Activated T-cell treated with anti-CD3 and anti-CD28 coated beads for 1 hour (primary cell): ENCODE measurements around the gene GEMIN2.
A peak's percentile ranks its signal among the peaks of the same experiment; 100 is the strongest.
"Not testable (repeated sequence)": the region's sequence is repeated elsewhere in the genome, so short reads cannot be mapped to it uniquely, and the experiment has no call there.

ENCODE experiments used
- DNase-seq: peaks from one replicate; pipeline ENCODE4 v3.0.0-alpha.2; 2020; ENCODE audit warnings: low read depth

Gene GEMIN2, protein sequence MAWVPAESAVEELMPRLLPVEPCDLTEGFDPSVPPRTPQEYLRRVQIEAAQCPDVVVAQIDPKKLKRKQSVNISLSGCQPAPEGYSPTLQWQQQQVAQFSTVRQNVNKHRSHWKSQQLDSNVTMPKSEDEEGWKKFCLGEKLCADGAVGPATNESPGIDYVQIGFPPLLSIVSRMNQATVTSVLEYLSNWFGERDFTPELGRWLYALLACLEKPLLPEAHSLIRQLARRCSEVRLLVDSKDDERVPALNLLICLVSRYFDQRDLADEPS

DNA sequence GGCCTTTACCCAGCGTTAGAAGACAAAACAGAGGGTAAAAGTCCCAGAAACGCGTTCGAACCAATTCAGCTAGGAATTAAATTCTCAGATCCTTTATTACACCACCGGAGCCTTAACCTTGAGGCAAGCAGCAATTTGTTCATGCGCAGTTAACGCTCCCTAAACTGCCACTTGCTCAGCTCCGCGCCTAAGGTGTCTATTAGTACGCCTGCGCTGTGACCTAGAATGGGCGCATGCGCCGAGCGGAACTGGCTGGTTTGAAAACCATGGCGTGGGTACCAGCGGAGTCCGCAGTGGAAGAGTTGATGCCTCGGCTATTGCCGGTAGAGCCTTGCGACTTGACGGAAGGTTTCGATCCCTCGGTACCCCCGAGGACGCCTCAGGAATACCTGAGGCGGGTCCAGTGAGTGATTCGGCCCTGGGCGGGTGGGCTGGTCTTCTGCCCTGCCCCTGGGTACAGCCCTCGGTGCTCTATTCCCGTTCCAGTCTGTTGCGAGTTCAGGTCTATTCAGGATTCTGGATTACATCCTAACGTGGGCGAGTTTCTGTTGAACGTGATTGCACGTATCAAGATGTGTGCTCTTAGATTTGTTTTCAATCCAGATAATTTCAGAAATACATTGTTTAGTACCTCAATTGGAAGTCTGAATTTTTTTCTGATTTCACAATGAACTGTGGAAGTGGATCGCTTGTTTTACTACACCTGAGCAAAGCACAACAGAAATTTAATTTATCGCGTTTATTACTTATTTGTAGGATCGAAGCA lies at the start of gene GEMIN2:
Gene GEMIN2, plus strand, starts transcription at position 251 of the 766 bp plus-strand sequence. Its CDS starts 16 bp downstream, at position 267.
- DNase-seq, result peak; percentile 92

- DNase-seq, result not testable (repeated sequence)
These were observed 44.8 kb upstream of the GEMIN2 start for GRCh38 chr14:39069169-39069805.

DNA sequence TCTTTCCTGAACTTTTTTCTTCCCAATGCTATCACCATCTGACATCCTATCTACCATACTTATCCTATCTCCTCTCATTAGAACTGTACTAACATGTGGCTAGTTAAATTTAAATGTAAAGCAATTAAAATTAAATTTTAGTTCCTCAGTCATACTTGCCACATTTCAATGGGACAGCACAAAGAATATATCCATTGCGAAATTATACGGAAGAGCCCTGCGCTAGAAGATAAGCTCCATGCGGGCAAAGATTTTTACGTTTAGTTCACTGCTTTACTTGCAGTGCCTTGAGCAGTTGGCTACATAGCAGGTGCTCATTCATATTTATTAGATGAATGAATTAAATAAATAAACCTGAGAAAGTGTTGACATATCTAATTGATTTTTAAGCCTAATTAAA lies 44.2 kb upstream of the GEMIN2 start:
- DNase-seq, result no peak

GRCh38 chr14:39071096-39071495 lies 43.0 kb upstream of the GEMIN2 start:
- DNase-seq, result no peak

GRCh38 chr14:39080886-39081285 lies 33.2 kb upstream of the GEMIN2 start:
- no peak for DNase-seq

DNA sequence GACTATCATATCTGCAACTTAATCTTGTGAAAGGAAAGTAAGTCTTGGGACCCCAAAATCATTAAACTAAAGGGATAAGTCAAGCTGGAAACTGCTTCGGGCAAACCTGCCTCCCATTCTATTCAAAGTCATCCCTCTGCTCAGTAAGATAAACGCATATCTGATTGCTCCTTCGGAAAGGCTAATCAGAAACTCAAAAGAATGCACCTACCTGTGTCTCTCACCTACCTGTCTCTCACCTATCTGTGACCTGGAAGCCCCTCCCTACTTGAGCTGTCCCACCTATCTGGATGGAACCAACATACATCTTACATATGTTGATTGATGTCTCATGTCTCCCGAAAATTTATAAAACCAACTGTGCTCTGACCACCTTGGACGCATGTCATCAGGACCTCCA lies 31.0 kb upstream of the GEMIN2 start:
- no peak for DNase-seq

- no peak for DNase-seq
These were observed 28.2 kb upstream of the GEMIN2 start for GRCh38 chr14:39085933-39086332.

GRCh38 chr14:39087493-39087892 lies 26.6 kb upstream of the GEMIN2 start:
- DNase-seq, result no peak

GRCh38 chr14:39090548-39091111 lies 23.5 kb upstream of the GEMIN2 start:
- no peak for DNase-seq

- no peak for DNase-seq
These were observed 22.4 kb upstream of the GEMIN2 start for GRCh38 chr14:39091716-39092115.

GRCh38 chr14:39094515-39094914 lies 19.6 kb upstream of the GEMIN2 start:
- DNase-seq, result no peak

DNA sequence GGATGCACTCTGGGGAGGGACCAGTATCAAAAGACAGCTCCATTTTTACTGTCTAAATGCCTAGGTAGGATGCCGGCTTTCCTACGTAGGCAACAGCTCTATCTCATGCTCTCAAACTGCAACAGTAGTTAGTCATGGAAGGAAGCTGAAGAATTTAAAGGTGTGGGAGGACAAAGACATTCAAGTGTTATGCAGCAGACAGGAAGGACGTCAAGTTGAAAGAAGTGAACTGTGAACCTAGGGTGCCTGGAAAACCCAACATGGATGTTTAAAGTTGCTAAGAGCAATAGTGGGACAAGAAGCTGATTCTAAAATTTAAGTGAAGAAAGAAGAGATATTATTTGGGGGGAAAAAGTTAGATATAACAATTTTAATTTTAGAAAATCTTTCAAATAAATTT lies 17.0 kb upstream of the GEMIN2 start:
- DNase-seq, result no peak

- DNase-seq, result not testable (repeated sequence)
These were observed 14.9 kb upstream of the GEMIN2 start for GRCh38 chr14:39099215-39099614.

DNA sequence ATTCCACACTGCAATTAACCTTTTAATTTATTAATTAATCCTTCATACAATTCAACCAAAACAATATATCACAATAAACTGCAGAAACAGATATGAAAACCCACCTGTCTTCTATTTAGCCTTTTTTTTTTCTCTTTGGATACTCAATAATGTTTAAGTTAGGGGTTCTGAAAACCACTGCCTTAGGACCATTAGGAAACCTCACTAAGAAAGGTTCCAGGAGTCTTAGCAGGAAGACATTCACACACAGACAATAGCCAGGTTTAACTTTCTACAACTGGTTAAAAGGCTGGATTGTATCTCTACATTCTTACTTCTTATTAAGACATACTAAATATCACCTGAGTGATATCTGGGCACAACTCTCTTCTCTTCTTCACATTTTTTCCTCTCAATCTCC lies 14.4 kb upstream of the GEMIN2 start:
- no peak for DNase-seq

GRCh38 chr14:39102265-39102968 lies 11.7 kb upstream of the GEMIN2 start:
- DNase-seq, result peak; percentile 7

DNA sequence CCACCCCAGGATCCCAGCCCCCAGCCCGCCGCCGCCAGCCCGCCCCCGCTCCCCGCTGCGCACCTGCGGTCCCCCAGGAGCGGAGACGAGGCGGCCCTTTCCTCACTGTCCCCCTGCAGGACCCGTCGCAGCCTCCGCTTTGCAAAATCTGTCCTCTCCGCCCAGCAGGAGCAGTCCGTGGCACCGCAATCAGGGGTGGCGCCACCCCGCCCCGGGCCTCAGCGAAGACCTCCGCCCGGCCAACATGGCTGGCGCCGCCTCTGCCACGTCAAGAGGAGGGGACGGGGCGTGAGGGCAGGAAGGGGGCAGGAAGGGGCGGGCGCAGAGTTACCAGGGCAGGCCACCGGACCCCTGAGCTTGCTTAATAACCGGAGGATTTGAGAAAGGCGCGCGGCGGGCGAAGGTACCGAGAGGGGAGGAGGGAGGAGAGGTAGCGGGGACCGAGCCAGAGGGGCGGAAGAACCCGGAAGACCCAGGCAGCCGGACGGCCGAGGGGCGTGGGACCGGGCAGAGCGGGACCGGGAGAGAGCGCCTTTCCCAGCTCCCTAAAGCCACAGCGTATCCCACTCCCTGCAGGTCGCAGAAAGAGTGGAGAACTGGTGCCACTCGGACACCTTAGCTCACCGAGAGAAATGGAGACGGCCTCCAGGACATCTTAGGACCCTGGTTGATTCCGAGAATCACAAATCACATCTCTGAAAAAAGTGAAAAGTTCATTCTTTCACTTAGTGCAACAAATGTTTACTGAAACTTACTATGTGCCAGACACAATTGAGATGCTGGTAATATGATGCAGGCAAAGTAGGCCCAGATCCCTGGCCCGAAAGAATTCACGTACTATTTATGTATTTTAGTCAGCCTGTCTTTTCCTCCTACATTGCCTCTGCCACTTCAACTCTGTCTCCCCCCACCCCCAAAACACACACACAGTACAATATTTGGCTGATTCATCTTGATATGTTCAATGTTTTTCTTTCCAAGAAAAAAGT lies 10.9 kb upstream of the GEMIN2 start, which contains the start of gene SEC23A:
Gene SEC23A, minus strand, starts transcription at position 267 of the 989 bp plus-strand sequence. CDS start 7,117 bp downstream, outside the sequence.
- peak; percentile 72 for DNase-seq

GRCh38 chr14:39104078-39104801 lies 9.9 kb upstream of the GEMIN2 start:
- not testable (repeated sequence) for DNase-seq

DNA sequence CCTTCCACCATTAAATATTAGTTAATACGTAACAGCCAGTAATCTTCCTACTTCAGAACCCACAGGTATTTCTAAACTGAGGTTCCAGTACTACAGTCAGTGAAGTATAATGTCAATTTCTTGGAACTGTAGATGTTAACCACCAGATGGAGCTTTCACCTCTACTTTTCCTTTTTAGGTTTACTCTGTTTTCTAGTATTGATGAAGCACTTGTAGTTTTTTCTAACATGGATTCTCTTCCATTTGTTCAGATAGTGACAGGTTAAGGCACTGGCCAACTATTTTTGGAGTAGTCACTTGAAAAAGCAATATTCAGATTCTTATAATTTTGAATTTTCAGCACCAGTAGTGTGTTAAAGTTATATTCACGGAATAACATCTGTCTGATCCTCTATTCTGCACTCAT lies 6.5 kb upstream of the GEMIN2 start:
- DNase-seq, result no peak

- no peak for DNase-seq
These were observed 5.3 kb upstream of the GEMIN2 start for GRCh38 chr14:39108791-39109190.
